HG03442 (cell line): ENCODE measurements around the gene HERPUD2.
"Not testable (repeated sequence)": the region's sequence is repeated elsewhere in the genome, so short reads cannot be mapped to it uniquely, and the experiment has no call there.

Source experiments
- ATAC-seq: cut with Tn5 transposase; IDR thresholded peaks from one replicate; pipeline ENCODE4 v1.9.1; 2021; ENCODE audit warnings: mild to moderate bottlenecking, moderate library complexity; ENCODE audit not compliant: unreplicated experiment

HERPUD2 gene

GRCh38 chr7:35623381-35623780, 71.6 kb downstream of the HERPUD2 start:
- no peak for ATAC-seq

- no peak for ATAC-seq
These were observed 75.1 kb downstream of the HERPUD2 start for GRCh38 chr7:35619863-35620262.

- ATAC-seq, result no peak
These were observed 77.9 kb downstream of the HERPUD2 start for GRCh38 chr7:35617041-35617440.

GRCh38 chr7:35613150-35613549, 81.8 kb downstream of the HERPUD2 start:
- no peak for ATAC-seq

- ATAC-seq, result no peak
These were observed 89.2 kb downstream of the HERPUD2 start for GRCh38 chr7:35605760-35606159.

GRCh38 chr7:35604595-35604994, 90.3 kb downstream of the HERPUD2 start:
- ATAC-seq, result no peak

- ATAC-seq, result no peak
These were observed 95.3 kb downstream of the HERPUD2 start for GRCh38 chr7:35599645-35600044.

- ATAC-seq, result no peak
These were observed 95.9 kb downstream of the HERPUD2 start for GRCh38 chr7:35599061-35599460.

- ATAC-seq, result no peak
These were observed 98.9 kb downstream of the HERPUD2 start for GRCh38 chr7:35596061-35596460.

GRCh38 chr7:35593899-35594298, 101.0 kb downstream of the HERPUD2 start:
- no peak for ATAC-seq

- ATAC-seq, result no peak
These were observed 106.3 kb downstream of the HERPUD2 start for GRCh38 chr7:35588647-35589046.

GRCh38 chr7:35584990-35585389, 109.9 kb downstream of the HERPUD2 start:
- ATAC-seq, result no peak

GRCh38 chr7:35584533-35584932, 110.4 kb downstream of the HERPUD2 start:
- not testable (repeated sequence) for ATAC-seq
